ENCODE results near the gene PAIP2B. TPM values are rescaled to one million over a fixed set of nuclear protein-coding genes. Genes with fewer than 3 reads are reported as not detected.

PAIP2B gene
- polyA plus RNA-seq, 1 of the 3 experiments (the other 2 are of a cell fraction): 0.20 TPM

GRCh38 chr2:71174207-71174606 lies 52.7 kb downstream of the PAIP2B start:
- POLR2A ChIA-PET: no interaction called here
- Histone ChIP-seq H3K9ac (no peak overlapping the region), H3K4me3 (ENCODE audit: low read depth in 2 of 2, low read length in 1 of 2) (no peak overlapping the region), H3K79me2 (ENCODE audit: insufficient read depth) (no peaks in the 10 kb centered on the region), H3K36me3 (replicated peaks in 1 of 2; ENCODE audit: control insufficient read depth in 1 of 2, insufficient read depth in 2 of 2, low read length in 1 of 2) (no peaks in the 10 kb centered on the region), H3K27me3 (ENCODE audit: insufficient read depth) (peaks cover 16% of the 10 kb centered on the region), H3K9me3 (no peaks in the 10 kb centered on the region), H3K4me1 (ENCODE audit: control insufficient read depth in 1 of 2, insufficient read depth in 2 of 2, low read depth in 1 of 2, low read length in 1 of 2) (no peaks in the 10 kb centered on the region), H3K9me2 (no peaks in the 10 kb centered on the region), H4K20me1 (ENCODE audit: insufficient read depth) (no peaks in the 10 kb centered on the region), H3K27ac (ENCODE audit: low read depth in 2 of 2, low read length in 1 of 2) (no peak overlapping the region), H3F3A (replicated peaks; ENCODE audit: insufficient read depth) (no peaks in the 10 kb centered on the region), H2AFZ (ENCODE audit: low read depth) (no peak overlapping the region), H3K4me2 (no peak overlapping the region)
- TF ChIP-seq EP300 (IDR thresholded peaks at IDR 0.05; ENCODE audit: borderline replicate concordance in 1 of 2, low read depth in 1 of 2, low read length in 1 of 2) (no peak), USF2 (IDR thresholded peaks at IDR 0.05; ENCODE audit: borderline replicate concordance, low read depth, low read length) (no peak), ZBTB33 (IDR thresholded peaks at IDR 0.05; ENCODE audit: borderline replicate concordance, low read depth) (no peak), JUND (IDR thresholded peaks at IDR 0.05) (no peak), POLR2AphosphoS5 (IDR thresholded peaks at IDR 0.05; ENCODE audit: low read depth, low read length) (no peak), NFIC (IDR thresholded peaks at IDR 0.05; ENCODE audit: borderline replicate concordance) (no peak), TEAD4 (IDR thresholded peaks at IDR 0.05; ENCODE audit: borderline replicate concordance, insufficient read depth) (no peak), CHD2 (IDR thresholded peaks at IDR 0.05; ENCODE audit: low read length, partially characterized antibody) (no peak), PBX3 (IDR thresholded peaks at IDR 0.05) (no peak), FOXJ3 (CRISPR knock-in tag; IDR thresholded peaks at IDR 0.05) (no peak), EZH2phosphoT487 (IDR thresholded peaks at IDR 0.05; ENCODE audit: borderline replicate concordance, low read depth) (no peak), GABPA (IDR thresholded peaks at IDR 0.05; ENCODE audit: low read depth) (no peak), CTCF (IDR thresholded peaks at IDR 0.05) (no peak), YY1 (IDR thresholded peaks at IDR 0.05; ENCODE audit: low read depth) (no peak)
- DNase-seq: no peak
- WGBS (ENCODE audit: low lambda C conversion rate): 42% methylated on average over 3 of the region's 3 CpGs
- CTCF ChIA-PET: interaction anchor here (1.0 to 2.0 kb wide), 3 partner anchors 12 to 50 kb away, joined by 3 to 5 read pairs (median 5); no protein-coding TSS in a partner anchor
